GM13976 (cell line): ENCODE results near the gene UQCRH.

Experiments
- DNase-seq: peaks from one replicate; pipeline ENCODE4 v3.0.0; 2012; ENCODE audit warnings: low spot score
- in situ Hi-C: fragments of 300-500 bp; cut with MboI; formaldehyde crosslinking; loops from one replicate; pipeline ENCODE4 v1.12.0; 2022; ENCODE audit warnings: low sequenced_read_pairs, mixed read lengths, inconsistent platforms; ENCODE audit not compliant: unreplicated experiment
- TF ChIP-seq, protein P1 (sequence below): IDR thresholded peaks from 2 replicates; pipeline ENCODE4 v1.5.1; 2012; ENCODE audit warnings: borderline replicate concordance, mild to moderate bottlenecking; ENCODE audit not compliant: insufficient read depth; ENCODE audit errors: extremely low read depth, missing control alignments, control extremely low read depth

The UQCRH gene

DNA sequence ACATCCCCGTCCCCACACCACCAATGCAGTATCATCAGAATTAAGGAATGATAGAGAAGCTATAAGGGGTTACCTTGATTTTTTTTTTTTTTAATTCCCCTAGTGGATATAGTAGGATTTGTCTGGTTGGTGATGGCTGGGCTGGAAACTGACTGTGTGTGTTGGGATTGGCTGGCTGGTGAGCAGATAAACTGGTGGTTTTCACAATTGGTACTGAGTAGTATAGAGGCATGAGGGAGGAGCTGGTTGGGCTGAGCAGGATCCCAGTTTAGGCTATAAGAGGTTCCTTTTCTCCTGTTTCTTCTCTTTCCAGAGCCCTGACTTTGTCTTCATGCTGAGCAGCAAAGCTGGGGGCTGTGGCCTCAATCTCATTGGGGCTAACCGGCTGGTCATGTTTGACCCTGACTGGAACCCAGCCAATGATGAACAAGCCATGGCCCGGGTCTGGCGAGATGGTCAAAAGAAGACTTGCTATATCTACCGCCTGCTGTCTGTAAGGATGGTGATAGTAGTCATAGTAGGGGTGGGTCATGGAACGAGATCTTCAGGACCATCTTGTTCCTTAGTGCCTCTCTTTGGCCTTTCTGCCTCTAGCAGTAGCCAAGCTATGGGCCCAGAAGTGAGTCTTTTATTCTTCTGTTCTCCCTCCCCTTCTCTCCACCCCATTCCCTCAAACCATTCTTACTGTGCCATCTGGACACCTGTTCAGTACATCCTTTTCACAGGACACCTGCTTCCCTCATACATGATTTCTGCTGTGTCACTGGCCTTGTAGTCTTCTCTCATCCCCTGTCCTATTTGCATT, 29.1 kb upstream of the UQCRH start:
- DNase-seq = no peak
- TF ChIP-seq, protein P1, sequence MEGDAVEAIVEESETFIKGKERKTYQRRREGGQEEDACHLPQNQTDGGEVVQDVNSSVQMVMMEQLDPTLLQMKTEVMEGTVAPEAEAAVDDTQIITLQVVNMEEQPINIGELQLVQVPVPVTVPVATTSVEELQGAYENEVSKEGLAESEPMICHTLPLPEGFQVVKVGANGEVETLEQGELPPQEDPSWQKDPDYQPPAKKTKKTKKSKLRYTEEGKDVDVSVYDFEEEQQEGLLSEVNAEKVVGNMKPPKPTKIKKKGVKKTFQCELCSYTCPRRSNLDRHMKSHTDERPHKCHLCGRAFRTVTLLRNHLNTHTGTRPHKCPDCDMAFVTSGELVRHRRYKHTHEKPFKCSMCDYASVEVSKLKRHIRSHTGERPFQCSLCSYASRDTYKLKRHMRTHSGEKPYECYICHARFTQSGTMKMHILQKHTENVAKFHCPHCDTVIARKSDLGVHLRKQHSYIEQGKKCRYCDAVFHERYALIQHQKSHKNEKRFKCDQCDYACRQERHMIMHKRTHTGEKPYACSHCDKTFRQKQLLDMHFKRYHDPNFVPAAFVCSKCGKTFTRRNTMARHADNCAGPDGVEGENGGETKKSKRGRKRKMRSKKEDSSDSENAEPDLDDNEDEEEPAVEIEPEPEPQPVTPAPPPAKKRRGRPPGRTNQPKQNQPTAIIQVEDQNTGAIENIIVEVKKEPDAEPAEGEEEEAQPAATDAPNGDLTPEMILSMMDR = no peak
- in situ Hi-C loops = no loop called here

DNA sequence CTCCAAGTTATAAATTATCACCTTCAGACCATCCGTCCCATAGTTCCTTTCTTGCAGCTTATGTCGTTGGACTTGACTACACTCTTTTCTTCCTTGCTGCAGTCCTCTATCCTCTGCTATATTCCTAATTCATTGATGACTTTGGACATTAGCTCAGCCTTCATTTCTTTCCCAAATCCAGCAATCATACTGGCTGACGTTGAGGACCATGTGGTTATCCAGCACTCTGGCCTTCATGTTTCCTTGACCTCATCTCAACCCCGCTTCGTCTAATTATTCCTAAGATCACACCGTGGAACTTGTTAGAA, 28.5 kb upstream of the UQCRH start:
- TF ChIP-seq, protein P1 = no peak

DNA sequence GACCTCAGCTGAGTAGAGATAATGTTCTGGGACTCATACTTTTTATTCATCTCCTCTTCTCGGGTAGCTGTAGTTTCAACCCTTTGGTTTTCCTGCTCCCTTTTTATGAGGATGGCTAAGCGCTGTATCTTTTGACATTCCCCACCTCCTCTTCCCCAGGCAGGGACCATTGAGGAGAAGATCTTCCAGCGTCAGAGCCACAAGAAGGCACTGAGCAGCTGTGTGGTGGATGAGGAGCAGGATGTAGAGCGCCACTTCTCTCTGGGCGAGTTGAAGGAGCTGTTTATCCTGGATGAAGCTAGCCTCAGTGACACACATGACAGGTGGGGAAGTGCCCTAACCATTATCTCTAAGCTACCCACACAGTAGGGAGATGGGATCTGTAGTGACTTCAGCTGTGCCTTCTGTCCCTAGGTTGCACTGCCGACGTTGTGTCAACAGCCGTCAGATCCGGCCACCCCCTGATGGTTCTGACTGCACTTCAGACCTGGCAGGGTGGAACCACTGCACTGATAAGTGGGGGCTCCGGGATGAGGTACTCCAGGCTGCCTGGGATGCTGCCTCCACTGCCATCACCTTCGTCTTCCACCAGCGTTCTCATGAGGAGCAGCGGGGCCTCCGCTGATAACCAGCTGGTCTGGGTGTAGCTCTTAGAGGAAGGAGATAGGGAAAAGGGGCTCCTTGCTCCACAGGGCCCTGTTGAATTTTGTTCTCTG, 25.7 kb upstream of the UQCRH start:
- in situ Hi-C loops = no loop called here
- no peak for DNase-seq
- TF ChIP-seq, protein P1 = no peak

More for the DNA sequence above, 28.5 kb upstream of the UQCRH start:
- in situ Hi-C loops = no loop called here
- no peak for DNase-seq

DNA sequence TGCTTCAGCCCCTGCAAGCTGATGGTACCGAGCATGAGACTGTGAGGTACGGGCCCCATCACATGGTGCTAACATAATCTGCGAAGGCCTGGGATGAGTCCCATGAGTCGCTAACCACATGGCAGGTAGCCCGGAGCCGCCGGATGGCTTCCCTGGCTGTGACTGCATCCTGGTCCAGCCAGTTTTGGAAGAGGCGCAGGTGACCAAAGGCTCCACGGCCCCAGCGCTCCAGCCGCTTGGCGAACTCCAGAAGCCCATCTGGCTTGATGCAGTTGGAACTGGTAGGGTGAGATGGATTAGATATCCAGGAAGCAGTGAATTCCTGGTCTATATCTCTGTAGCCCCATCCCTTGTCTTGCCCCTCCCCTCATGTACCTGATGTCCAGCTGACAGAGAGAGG, 24.7 kb upstream of the UQCRH start:
- in situ Hi-C loops = no loop called here
- TF ChIP-seq, protein P1 = no peak
- no peak for DNase-seq

DNA sequence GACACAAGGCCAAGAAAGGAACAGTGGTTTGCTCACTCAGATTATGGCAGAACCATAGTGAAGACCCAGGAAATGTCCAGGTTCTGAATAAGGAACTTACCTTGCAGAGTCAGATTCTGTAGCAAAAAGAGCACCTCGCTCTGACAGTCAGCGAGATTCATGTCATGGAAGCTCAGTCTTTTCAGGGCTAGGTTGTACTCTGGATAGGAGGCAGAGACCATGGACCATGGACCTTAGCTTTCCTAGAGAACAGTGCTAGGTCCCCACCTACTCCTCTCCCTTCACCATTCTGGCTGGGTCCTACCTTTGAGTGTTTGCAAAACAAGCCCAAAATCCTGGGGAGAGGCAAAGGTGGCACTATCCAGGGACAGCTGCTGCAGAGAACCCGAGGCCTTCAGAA, 23.4 kb upstream of the UQCRH start:
- DNase-seq = no peak
- TF ChIP-seq, protein P1 = no peak
- in situ Hi-C loops = no loop called here

DNA sequence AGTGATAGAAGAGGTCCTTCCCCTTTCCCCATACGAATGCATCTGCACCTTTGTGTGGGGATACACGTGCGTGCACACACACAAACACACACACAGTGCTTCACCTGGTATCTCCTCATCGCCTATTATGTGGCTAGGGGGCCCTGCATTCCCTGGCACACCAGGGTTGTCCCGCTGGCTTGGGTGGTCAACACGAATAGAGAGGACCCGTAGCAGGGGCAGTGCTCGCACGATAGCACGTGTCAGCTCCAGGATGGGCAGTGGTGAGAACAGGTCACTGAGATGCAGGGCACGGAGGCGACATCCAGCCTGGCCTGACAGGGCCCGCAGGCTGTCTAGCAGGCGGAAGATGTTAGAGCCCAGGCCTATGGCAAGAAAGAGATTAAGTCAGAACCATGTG, 22.5 kb upstream of the UQCRH start:
- in situ Hi-C loops = no loop called here
- TF ChIP-seq, protein P1 = no peak
- DNase-seq = no peak
